Frontal cortex (tissue), 4 donors: Measurements from ENCODE around the gene BMERB1. TPM values are rescaled to one million over a fixed set of nuclear protein-coding genes. Genes with fewer than 3 reads are reported as not detected.

Source experiments
- DNase-seq, 2 donors: peaks; one replicate each; pipeline ENCODE4 v3.0.0; 2012; ENCODE audit warnings: low spot score in 2 of 2
- FAIRE-seq: peaks from 2 replicates; lab custom pipeline; 2012; peaks lifted over from hg19 to GRCh38; lab: Jason Lieb, UNC
- total RNA-seq: library from RNA; depleted of rRNA; stranded (reverse); fragments of >200 nt; gene quantifications from one replicate; pipeline ENCODE4 v1.2.3, GENCODE V29; 2014
- donor health status: control.
- donor health status: control.
- donor health status: control.

Gene BMERB1
- total RNA-seq, 1 donor from 2014 or later = 81.1 TPM

GRCh38 chr16:15491411-15491810, 57.0 kb downstream of the BMERB1 start:
- FAIRE-seq (no peak), DNase-seq (no peak)

- DNase-seq (no peak), FAIRE-seq (no peak)
Observed at GRCh38 chr16:15492091-15492740, 57.8 kb downstream of the BMERB1 start.

- no peak for FAIRE-seq
- no peak for DNase-seq
Observed at GRCh38 chr16:15493466-15494180, 59.2 kb downstream of the BMERB1 start.

- DNase-seq (no peak), FAIRE-seq (no peak)
Observed at GRCh38 chr16:15494236-15494635, 59.8 kb downstream of the BMERB1 start.

- no peak for FAIRE-seq
Observed at GRCh38 chr16:15495898-15496297, 61.5 kb downstream of the BMERB1 start.

GRCh38 chr16:15498427-15499175, 64.2 kb downstream of the BMERB1 start:
- FAIRE-seq (no peak), DNase-seq (no peak)

More at GRCh38 chr16:15495898-15496297, 61.5 kb downstream of the BMERB1 start:
- no peak for DNase-seq

- no peak for FAIRE-seq
- no peak for DNase-seq
Observed at GRCh38 chr16:15502041-15502725, 67.8 kb downstream of the BMERB1 start.

- DNase-seq = no peak
- FAIRE-seq = no peak
Observed at GRCh38 chr16:15506441-15506840, 72.1 kb downstream of the BMERB1 start.

- FAIRE-seq (no peak), DNase-seq (no peak)
Observed at GRCh38 chr16:15507301-15507958, 73.0 kb downstream of the BMERB1 start.

GRCh38 chr16:15507959-15508627, 73.7 kb downstream of the BMERB1 start:
- FAIRE-seq (no peak), DNase-seq (no peak)

- no peak for FAIRE-seq
- DNase-seq = no peak
Observed at GRCh38 chr16:15509051-15509592, 74.7 kb downstream of the BMERB1 start.

- DNase-seq (no peak), FAIRE-seq (no peak)
Observed at GRCh38 chr16:15509593-15510535, 75.5 kb downstream of the BMERB1 start.

- DNase-seq (no peak), FAIRE-seq (no peak)
Observed at GRCh38 chr16:15510992-15511391, 76.6 kb downstream of the BMERB1 start.

- DNase-seq (no peak), FAIRE-seq (no peak)
Observed at GRCh38 chr16:15511759-15512487, 77.5 kb downstream of the BMERB1 start.

- DNase-seq = no peak
- no peak for FAIRE-seq
Observed at GRCh38 chr16:15513156-15513555, 78.8 kb downstream of the BMERB1 start.

GRCh38 chr16:15515992-15516391, 81.6 kb downstream of the BMERB1 start:
- FAIRE-seq = no peak

GRCh38 chr16:15516609-15517008, 82.2 kb downstream of the BMERB1 start:
- no peak for DNase-seq
- no peak for FAIRE-seq

More at GRCh38 chr16:15515992-15516391, 81.6 kb downstream of the BMERB1 start:
- DNase-seq = no peak
